MCF 10A (cell line): ENCODE data around the gene ZBTB45. TPM values are rescaled to one million over a fixed set of nuclear protein-coding genes. Genes with fewer than 3 reads are reported as not detected.

Source experiments
- BruUV-seq: library from RNA; stranded (reverse); fragments of 400-500 nt; replicated peaks from 2 replicates; lab custom pipeline; 2021; lab: Mats Ljungman, UMichigan
- CTCF ChIA-PET: fragments of 300-600 bp; sonication (Branson Sonifier 250); formaldehyde crosslinking; extraction: SDS; loops from one replicate; lab custom pipeline; 2021; ENCODE audit warnings: antibody characterized with exemption, inconsistent platforms; lab: Yijun Ruan, JAX
- POLR2A ChIA-PET: fragments of 300-600, 350-650 bp; sonication (Branson Sonifier 250); formaldehyde crosslinking; extraction: SDS; loops from one replicate; lab custom pipeline; 2020; ENCODE audit warnings: antibody characterized with exemption, inconsistent platforms; lab: Yijun Ruan, JAX
- DNase-seq: peaks from one replicate; pipeline ENCODE4 v3.0.0-alpha.2; 2018; ENCODE audit not compliant: unreplicated experiment
- H3K27ac Mint-ChIP-seq: one replicate; pipeline ENCODE4 v1.8.0; 2022; ENCODE audit warnings: mild to moderate bottlenecking, low read depth, mixed read lengths; ENCODE audit not compliant: unreplicated experiment
- H3K27me3 Mint-ChIP-seq: one replicate; pipeline ENCODE4 v1.8.0; 2022; ENCODE audit warnings: mixed read lengths; ENCODE audit not compliant: insufficient read depth, unreplicated experiment
- H3K36me3 Mint-ChIP-seq: one replicate; pipeline ENCODE4 v1.8.0; 2022; ENCODE audit warnings: mild to moderate bottlenecking, moderate library complexity, mixed read lengths; ENCODE audit not compliant: insufficient read depth, unreplicated experiment
- H3K4me1 Mint-ChIP-seq: one replicate; pipeline ENCODE4 v1.8.0; 2022; ENCODE audit warnings: mixed read lengths; ENCODE audit not compliant: insufficient read depth, unreplicated experiment
- H3K4me3 Mint-ChIP-seq: one replicate; pipeline ENCODE4 v1.8.0; 2022; ENCODE audit warnings: mild to moderate bottlenecking, moderate library complexity, mixed read lengths; ENCODE audit not compliant: unreplicated experiment
- H3K9me3 Mint-ChIP-seq: one replicate; pipeline ENCODE4 v1.8.0; 2022; ENCODE audit warnings: mixed read lengths; ENCODE audit not compliant: unreplicated experiment
- CTCF ChIP-seq: fragments of 200-600 bp; IDR thresholded peaks from one replicate; pipeline ENCODE4 v1.8.0; 2022; ENCODE audit warnings: antibody characterized with exemption, mild to moderate bottlenecking; ENCODE audit not compliant: unreplicated experiment
- intact Hi-C: fragments of 100-400 bp; cut with micrococcal nuclease; formaldehyde crosslinking; loops from 2 replicates; pipeline ENCODE4 v1.14.1; 2022
- total RNA-seq: library from RNA; stranded (reverse); gene quantifications from 2 replicates; pipeline ENCODE4 v1.2.3, GENCODE V29; 2022

The ZBTB45 gene
- total RNA-seq, 1 experiment from 2014 or later = 12.8 TPM

GRCh38 chr19:58469241-58470013 lies 50.2 kb downstream of the ZBTB45 start:
- ChIA-PET POLR2A (interaction anchor here (0.8 to 1.2 kb wide), 2 partner anchors 9 to 18 kb away, joined by 3 read pairs; partner anchors contain the start of gene ZNF324B), CTCF (interaction anchor here (0.6 to 0.9 kb wide), 3 partner anchors 9 to 799 kb away, joined by 4 to 5 read pairs (median 5); no protein-coding TSS in a partner anchor)
- intact Hi-C loops = loop anchor here (5.0 kb wide), 1 partner anchor 142 kb away; the partner anchor contains the start of gene ZSCAN22
- Mint-ChIP-seq H3K27ac (no peak overlapping the region), H3K4me3 (no peak overlapping the region), H3K36me3 (peaks cover 42% of the 10 kb centered on the region), H3K4me1 (peaks cover 13% of the 10 kb centered on the region), H3K9me3 (no peaks in the 10 kb centered on the region), H3K27me3 (no peaks in the 10 kb centered on the region)
- BruUV-seq = no TSS peak
- no peak for TF ChIP-seq CTCF
- DNase-seq = no peak

GRCh38 chr19:58468216-58468839 lies 51.3 kb downstream of the ZBTB45 start:
- H3K9me3 Mint-ChIP-seq = no peaks in the 10 kb centered on the region
- no peak for TF ChIP-seq CTCF
- H3K4me1 Mint-ChIP-seq = peaks cover 13% of the 10 kb centered on the region
- peak overlapping the region; percentile 54 for H3K27ac Mint-ChIP-seq
- no peaks in the 10 kb centered on the region for H3K27me3 Mint-ChIP-seq
- no peak for DNase-seq
- peaks cover 34% of the 10 kb centered on the region for H3K36me3 Mint-ChIP-seq
- ChIA-PET CTCF (interaction anchor here (0.7 to 1.0 kb wide), 2 partner anchors 8 to 80 kb away, joined by 5 to 6 read pairs; no protein-coding TSS in a partner anchor), POLR2A (interaction anchor here (0.8 to 1.2 kb wide), 2 partner anchors 8 to 285 kb away, joined by 3 read pairs; partner anchors contain the start of gene ZNF274)
- no TSS peak for BruUV-seq
- intact Hi-C loops = loop anchor here (5.0 kb wide), 1 partner anchor 141 kb away; the partner anchor contains the start of gene ZSCAN22
- H3K4me3 Mint-ChIP-seq = peak overlapping the region; percentile 82

DNA sequence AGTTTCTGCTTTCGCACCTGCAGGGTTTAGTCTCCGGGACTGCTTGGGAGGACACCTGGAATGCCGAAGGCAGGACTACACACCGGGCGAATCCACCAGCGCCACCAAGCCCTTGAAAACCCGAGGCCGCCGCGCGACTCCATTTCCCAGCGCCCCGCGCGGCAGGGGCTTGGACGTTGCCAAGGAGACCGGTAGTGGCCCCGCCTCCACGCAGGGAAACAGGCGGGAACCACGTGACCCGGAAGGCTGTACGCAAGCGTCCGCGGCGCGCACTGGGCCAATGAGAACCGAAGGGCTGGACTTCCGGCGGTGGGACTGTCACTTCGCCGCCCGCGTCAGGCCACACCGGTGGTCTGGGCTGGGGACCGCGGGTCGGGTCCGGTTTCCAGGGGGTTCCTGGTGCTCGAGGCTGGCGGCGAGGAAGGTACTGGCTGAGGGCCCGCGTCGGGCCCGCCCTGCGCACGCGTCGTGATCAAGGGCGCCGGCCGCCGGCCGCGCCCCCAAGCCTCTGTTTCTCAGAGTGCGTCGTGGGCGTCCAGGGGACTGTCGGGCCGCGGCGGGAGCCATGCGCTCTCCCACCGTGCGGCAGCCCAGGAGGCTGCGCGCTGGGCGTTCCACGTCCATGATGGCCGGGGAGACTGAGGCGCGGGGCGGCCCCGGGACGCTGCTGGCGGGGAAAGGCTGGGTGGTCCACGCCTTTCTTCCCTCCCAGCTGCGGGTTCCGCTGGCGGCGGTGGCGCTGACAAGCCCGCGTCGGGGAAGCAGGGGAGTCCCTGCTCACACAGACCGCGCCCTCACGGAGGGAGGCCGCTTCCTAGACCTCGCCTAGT lies 52.6 kb downstream of the ZBTB45 start, which contains the start of gene ZNF324:
Gene ZNF324, plus strand, starts transcription at position 321 of the 830 bp plus-strand sequence. CDS start 2,106 bp downstream, outside the sequence.
- Mint-ChIP-seq H3K27me3 (no peaks in the 10 kb centered on the region), H3K36me3 (peaks cover 21% of the 10 kb centered on the region), H3K27ac (peak within 1 kb of the TSS; percentile 78), H3K4me1 (peaks cover 13% of the 10 kb centered on the region), H3K4me3 (peak within 1 kb of the TSS; percentile 82), H3K9me3 (no peaks in the 10 kb centered on the region)
- CTCF ChIA-PET = interaction anchor here (0.6 kb wide), 1 partner anchor 189 kb away, joined by 3 read pairs; no protein-coding TSS in a partner anchor
- BruUV-seq = TSS peak; percentile 17
- POLR2A ChIA-PET = interaction anchor here (0.6 to 1.5 kb wide), 6 partner anchors 15 to 548 kb away, joined by 3 to 7 read pairs (median 4); partner anchors contain the start of genes TRIM28 and ZNF584
- DNase-seq = peak; percentile 98
- intact Hi-C loops = loop anchor here (1.0 to 5.0 kb wide), 2 partner anchors 59 to 140 kb away; partner anchors contain the start of genes ZNF584 and ZSCAN22
- no peak for TF ChIP-seq CTCF
